BJ (cell line): ENCODE results near the gene PPP3CA. TPM values are rescaled to one million over a fixed set of nuclear protein-coding genes. Genes with fewer than 3 reads are reported as not detected.

ENCODE experiments used
- CTCF ChIA-PET: fragments of 350-600 bp; formaldehyde crosslinking; extraction: SDS; loops from one replicate; lab custom pipeline; 2021; ENCODE audit warnings: antibody characterized with exemption, inconsistent platforms; lab: Yijun Ruan, JAX
- POLR2A ChIA-PET: fragments of 300-600 bp; sonication (Branson Sonifier 250); formaldehyde crosslinking; extraction: SDS; loops from one replicate; lab custom pipeline; 2021; ENCODE audit warnings: antibody characterized with exemption; lab: Charles Lee
- DNase-seq: peaks from one replicate; pipeline ENCODE4 v3.0.0-alpha.2; 2011; ENCODE audit warnings: low read depth
- H3K27me3 ChIP-seq: 2 replicates; pipeline ENCODE4 v1.6.0; 2011; ENCODE audit warnings: low read length; ENCODE audit not compliant: control insufficient read depth, insufficient read depth
- H3K36me3 ChIP-seq: 2 replicates; pipeline ENCODE4 v1.5.1; 2011; ENCODE audit warnings: low read length; ENCODE audit not compliant: control insufficient read depth, insufficient read depth
- H3K4me3 ChIP-seq: 2 replicates; pipeline ENCODE4 v1.5.1; 2011; ENCODE audit warnings: low read depth, mild to moderate bottlenecking, control low read depth, low read length
- polyA plus RNA-seq: library from polyadenylated mRNA; depleted of rRNA; stranded (reverse); fragments of >200 nt; gene quantifications from 2 replicates; pipeline ENCODE4 v1.2.3, GENCODE V29; 2011
- TF ChIP-seq, protein P1 (sequence below): IDR thresholded peaks from 2 replicates; pipeline ENCODE4 v1.5.1; 2011; ENCODE audit warnings: low read depth, mild to moderate bottlenecking, control low read depth, inconsistent platforms, low read length, moderate library complexity; ENCODE audit not compliant: insufficient read depth

PPP3CA gene
- polyA plus RNA-seq, 1 experiment = 10.6 TPM

DNA sequence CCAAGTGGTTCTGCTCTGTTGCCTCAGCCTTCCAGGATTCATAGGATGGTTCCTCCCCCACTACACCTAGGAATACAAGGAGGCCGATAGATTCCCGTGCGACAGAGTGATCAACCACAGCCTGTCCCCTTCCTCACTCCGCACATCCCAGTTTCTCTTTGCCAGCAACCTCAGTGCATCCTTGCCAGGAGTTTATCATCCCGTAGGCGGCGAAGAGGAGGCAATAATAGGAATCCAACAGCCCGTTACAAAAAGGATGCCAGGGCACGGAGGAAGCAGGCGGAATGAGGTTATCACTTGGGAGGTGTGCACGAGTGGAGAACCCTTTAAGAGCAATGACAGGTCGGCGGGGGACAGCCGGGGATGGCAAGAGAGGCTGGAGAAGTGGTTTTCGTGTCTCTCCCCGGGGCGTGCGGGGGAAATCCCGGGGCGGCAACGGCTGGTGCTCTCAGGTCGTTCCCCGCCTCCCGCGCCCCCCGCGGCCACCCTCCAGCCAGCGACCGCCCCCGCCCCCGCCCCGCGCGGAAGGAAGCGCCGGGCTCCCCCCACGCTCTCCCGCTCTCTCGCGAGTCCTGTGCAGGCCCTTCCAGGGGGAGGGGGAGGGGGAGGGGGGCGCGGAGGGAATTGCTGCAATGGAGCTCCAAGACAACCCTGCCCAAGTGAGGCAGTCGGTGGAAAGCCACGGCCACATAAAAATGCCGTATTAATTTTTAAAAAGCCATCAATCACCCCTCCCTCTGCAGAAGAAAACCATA, 1.6 kb downstream of the PPP3CA start:
- ChIA-PET POLR2A (no interaction called here), CTCF (no interaction called here)
- H3K27me3 ChIP-seq = no peaks in the 10 kb centered on the region
- peak overlapping the region; percentile 69 for H3K4me3 ChIP-seq
- TF ChIP-seq, protein P1, sequence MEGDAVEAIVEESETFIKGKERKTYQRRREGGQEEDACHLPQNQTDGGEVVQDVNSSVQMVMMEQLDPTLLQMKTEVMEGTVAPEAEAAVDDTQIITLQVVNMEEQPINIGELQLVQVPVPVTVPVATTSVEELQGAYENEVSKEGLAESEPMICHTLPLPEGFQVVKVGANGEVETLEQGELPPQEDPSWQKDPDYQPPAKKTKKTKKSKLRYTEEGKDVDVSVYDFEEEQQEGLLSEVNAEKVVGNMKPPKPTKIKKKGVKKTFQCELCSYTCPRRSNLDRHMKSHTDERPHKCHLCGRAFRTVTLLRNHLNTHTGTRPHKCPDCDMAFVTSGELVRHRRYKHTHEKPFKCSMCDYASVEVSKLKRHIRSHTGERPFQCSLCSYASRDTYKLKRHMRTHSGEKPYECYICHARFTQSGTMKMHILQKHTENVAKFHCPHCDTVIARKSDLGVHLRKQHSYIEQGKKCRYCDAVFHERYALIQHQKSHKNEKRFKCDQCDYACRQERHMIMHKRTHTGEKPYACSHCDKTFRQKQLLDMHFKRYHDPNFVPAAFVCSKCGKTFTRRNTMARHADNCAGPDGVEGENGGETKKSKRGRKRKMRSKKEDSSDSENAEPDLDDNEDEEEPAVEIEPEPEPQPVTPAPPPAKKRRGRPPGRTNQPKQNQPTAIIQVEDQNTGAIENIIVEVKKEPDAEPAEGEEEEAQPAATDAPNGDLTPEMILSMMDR = no peak
- DNase-seq = no peak
- no peaks in the 10 kb centered on the region for H3K36me3 ChIP-seq

DNA sequence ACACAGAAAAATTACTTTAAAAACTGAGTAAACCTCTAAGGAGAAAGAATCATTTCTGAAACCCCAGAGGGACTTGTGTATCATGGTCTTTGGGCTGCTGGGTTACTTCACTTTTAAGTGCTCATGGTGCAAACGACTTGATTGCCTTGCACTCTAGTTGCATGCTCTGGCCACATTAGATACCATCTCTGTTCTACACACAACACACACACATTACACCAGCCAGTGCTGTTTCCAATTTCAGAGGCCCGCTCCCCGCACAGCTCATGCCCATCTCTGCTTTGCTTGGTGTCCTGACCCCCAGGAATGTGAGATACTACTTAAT, 2.1 kb downstream of the PPP3CA start:
- ChIA-PET POLR2A (no interaction called here), CTCF (no interaction called here)

DNA sequence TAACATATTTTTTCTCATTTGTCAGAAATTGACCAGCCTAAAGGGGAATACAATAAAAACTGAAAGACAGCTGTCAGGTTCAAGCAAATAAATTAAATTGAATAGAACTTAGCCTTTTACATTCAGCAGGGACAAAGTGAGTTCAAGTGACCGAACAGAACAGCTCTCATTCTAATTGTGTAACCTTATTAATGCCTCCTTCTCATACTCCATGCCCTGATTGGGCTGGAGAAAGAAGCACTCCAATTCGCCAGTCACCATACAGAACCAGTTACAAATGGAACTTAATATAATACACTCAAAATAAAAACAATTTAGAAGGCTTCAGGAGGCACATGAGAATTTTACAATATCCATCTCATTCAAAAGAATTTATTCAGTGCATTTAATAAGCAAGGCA, 8.0 kb downstream of the PPP3CA start:
- no peaks in the 10 kb centered on the region for H3K36me3 ChIP-seq
- DNase-seq = no peak
- no peak overlapping the region for H3K4me3 ChIP-seq
- no peaks in the 10 kb centered on the region for H3K27me3 ChIP-seq
- POLR2A ChIA-PET = no interaction called here
- CTCF ChIA-PET = no interaction called here
- TF ChIP-seq, protein P1 = no peak

More for the DNA sequence above, 2.1 kb downstream of the PPP3CA start:
- H3K27me3 ChIP-seq = no peaks in the 10 kb centered on the region
- peak overlapping the region; percentile 69 for H3K4me3 ChIP-seq
- TF ChIP-seq, protein P1 = no peak
- DNase-seq = no peak
- H3K36me3 ChIP-seq = no peaks in the 10 kb centered on the region

DNA sequence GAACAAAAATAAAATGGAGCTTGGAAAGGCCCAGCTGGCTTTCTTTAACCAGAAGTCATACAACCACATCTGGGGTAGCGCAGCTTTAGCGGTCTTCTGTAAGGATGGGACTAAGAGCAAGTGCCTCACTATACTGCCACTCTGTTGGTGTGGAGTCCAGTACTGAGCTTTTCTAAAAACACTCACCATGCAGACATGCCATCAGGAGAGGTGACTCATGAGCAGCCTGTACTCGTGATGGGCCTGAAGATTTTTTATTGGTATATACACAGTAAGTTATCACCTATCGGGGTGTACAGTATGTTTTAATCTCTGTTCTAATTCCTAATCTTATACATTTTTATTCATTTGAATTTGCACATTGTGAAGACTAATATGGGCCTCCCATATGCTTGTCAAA, 9.6 kb downstream of the PPP3CA start:
- Histone ChIP-seq H3K4me3 (no peak overlapping the region), H3K27me3 (no peaks in the 10 kb centered on the region), H3K36me3 (no peaks in the 10 kb centered on the region)
- no peak for DNase-seq
- TF ChIP-seq, protein P1 = no peak
- ChIA-PET POLR2A (no interaction called here), CTCF (interaction anchor here (1.2 kb wide), 1 partner anchor 167 kb away, joined by 4 read pairs; no protein-coding TSS in a partner anchor)

DNA sequence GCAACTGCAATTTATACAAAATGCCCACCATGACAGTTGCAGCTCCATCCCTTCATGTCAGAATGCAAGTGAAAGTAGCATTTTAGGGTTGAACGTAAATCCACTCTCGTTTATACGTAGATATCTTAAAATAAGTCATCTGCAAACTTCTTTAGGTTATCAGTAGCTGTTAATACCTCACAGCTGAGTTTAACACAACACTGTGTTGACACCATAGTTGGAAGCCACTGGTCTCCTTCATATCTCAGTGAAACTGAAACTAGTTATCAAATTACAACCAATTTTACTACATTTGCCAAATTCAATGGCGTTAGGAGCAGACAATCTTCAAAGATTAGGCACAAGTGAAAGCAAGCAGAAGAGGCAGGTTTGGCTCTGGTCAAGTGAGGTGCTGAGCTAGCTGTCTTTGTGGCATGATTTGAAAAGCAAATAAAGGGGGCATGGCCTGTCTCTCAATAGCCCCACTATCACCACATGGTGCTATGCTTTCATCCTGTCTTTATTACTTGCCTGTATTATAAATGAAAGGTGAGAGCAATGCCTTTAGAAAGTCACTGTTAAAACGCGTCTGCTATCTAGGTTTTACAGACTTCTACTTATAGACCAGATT, 12.3 kb downstream of the PPP3CA start:
- no peaks in the 10 kb centered on the region for H3K27me3 ChIP-seq
- no peak overlapping the region for H3K4me3 ChIP-seq
- H3K36me3 ChIP-seq = no peaks in the 10 kb centered on the region
- ChIA-PET POLR2A (no interaction called here), CTCF (no interaction called here)
- no peak for DNase-seq
- TF ChIP-seq, protein P1 = no peak
